ENCODE measurements around the gene RPS17. TPM values are rescaled to one million over a fixed set of nuclear protein-coding genes. Genes with fewer than 3 reads are reported as not detected.
A peak's percentile ranks its signal among the peaks of the same experiment; 100 is the strongest.

Gene RPS17
- total RNA-seq, 1 donor from 2014 or later, result 1,663 TPM

DNA sequence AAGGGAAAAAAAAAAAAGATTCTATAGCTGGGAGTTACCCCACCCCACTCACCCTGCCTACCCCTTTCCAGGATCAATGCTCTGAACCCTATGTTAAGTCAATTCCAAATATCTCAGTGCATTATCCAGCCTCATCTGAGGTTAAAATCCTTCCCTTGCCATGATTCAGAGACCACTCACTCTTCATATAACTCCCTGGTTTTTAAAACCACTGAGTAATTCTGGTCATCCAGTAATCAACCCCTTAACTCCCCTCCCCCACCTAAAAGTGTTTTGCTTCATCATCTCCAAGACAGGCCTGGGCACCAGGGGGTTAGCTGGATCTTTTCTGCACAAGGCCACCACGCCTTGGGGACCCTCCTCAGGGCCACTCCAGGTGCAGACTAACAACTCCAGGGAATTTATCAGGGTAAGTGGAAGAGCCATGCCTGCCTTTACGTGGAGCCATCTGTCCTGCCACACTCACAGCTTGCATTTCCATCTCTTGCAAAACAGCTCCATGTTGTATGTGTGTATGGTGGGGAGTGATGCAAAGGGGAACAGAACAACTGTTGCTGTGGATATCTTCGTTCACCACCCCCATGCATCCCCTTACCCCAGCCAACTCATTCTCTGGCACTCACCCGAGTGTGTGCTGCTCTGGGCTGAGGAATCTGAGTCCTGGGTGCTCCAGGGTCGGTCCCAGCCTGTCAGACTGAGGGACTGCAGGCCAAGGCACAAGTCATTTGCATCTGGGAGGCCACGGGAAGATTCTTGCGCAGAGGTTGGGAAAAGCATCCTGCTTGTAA, 30.7 kb upstream of the RPS17 start:
- peak overlapping the region; percentile 24 for H3K9ac ChIP-seq (ENCODE audit: low read length)
- TF ChIP-seq EZH2 (IDR thresholded peaks at IDR 0.05; ENCODE audit: insufficient read depth, low read length), result no peak
- TF ChIP-seq CTCF (IDR thresholded peaks at IDR 0.05; ENCODE audit: insufficient read depth, low read depth, low read length), result no peak
- peak overlapping the region; percentile 79 for H3K4me3 Mint-ChIP-seq (ENCODE audit: unreplicated experiment)
- no peak overlapping the region for H3K27ac ChIP-seq (ENCODE audit: low read depth, low read length)
- H3K79me2 ChIP-seq (ENCODE audit: insufficient read depth, low read length), result no peaks in the 10 kb centered on the region
- H3K36me3 ChIP-seq (ENCODE audit: insufficient read depth, low read length), result no peaks in the 10 kb centered on the region
- peaks cover 18% of the 10 kb centered on the region for H3K4me1 ChIP-seq (ENCODE audit: insufficient read depth, low read length)
- FAIRE-seq (no peak), DNase-seq (ENCODE audit: low read depth) (peak; percentile 48)
- no peaks in the 10 kb centered on the region for H3K27me3 Mint-ChIP-seq (ENCODE audit: low read depth, unreplicated experiment)
- H3K36me3 Mint-ChIP-seq (ENCODE audit: low read depth, unreplicated experiment), result peaks cover 9% of the 10 kb centered on the region
- H3K9me3 Mint-ChIP-seq (ENCODE audit: unreplicated experiment), result peaks cover 5% of the 10 kb centered on the region
- peaks cover 50% of the 10 kb centered on the region for H3K4me1 Mint-ChIP-seq (ENCODE audit: low read depth, unreplicated experiment)
- peak overlapping the region; percentile 53 for H3K4me3 ChIP-seq (ENCODE audit: insufficient read depth, low read depth, low read length)
- peak overlapping the region; percentile 94 for H2AFZ ChIP-seq (ENCODE audit: low read depth, low read length)
- peak overlapping the region; percentile 90 for H3K4me2 ChIP-seq (ENCODE audit: low read length)
- no peaks in the 10 kb centered on the region for H3K9me3 ChIP-seq (ENCODE audit: insufficient read depth, low read depth, low read length)
- peak overlapping the region; percentile 92 for H3K27ac Mint-ChIP-seq (ENCODE audit: unreplicated experiment)
- H3K27me3 ChIP-seq (ENCODE audit: insufficient read depth, low read length), result peaks cover 2% of the 10 kb centered on the region
- peaks cover 3% of the 10 kb centered on the region for H4K20me1 ChIP-seq (ENCODE audit: insufficient read depth, low read length)

DNA sequence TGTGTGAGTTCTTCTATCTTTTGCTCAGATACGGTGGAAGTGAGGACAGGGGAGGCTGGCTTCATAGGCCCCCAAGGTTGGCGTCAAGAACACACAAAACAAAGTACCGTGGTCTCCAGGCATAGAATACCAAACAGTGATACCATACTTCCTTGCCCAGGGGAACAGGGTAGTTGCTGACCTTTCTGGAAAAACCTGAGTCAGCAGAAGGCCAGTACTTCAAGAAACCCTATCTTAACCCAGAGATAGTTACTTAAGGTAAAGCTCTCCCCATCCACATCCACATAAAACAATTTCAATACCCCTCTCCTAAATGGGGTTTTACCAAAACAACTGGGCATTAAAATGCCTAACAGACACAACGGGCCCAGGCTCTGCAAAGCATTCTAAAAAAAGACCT, 29.6 kb upstream of the RPS17 start:
- H3K4me1 Mint-ChIP-seq (ENCODE audit: low read depth, unreplicated experiment), result peaks cover 61% of the 10 kb centered on the region
- no peak overlapping the region for H3K4me3 Mint-ChIP-seq (ENCODE audit: unreplicated experiment)
- Histone ChIP-seq H3K27me3 (ENCODE audit: insufficient read depth, low read length) (peaks cover 2% of the 10 kb centered on the region), H2AFZ (ENCODE audit: low read depth, low read length) (no peak overlapping the region), H3K79me2 (ENCODE audit: insufficient read depth, low read length) (no peaks in the 10 kb centered on the region), H3K4me1 (ENCODE audit: insufficient read depth, low read length) (peaks cover 18% of the 10 kb centered on the region), H3K4me2 (ENCODE audit: low read length) (no peak overlapping the region), H3K9ac (ENCODE audit: low read length) (no peak overlapping the region), H3K27ac (ENCODE audit: low read depth, low read length) (no peak overlapping the region), H3K36me3 (ENCODE audit: insufficient read depth, low read length) (no peaks in the 10 kb centered on the region), H3K9me3 (ENCODE audit: insufficient read depth, low read depth, low read length) (no peaks in the 10 kb centered on the region), H4K20me1 (ENCODE audit: insufficient read depth, low read length) (peaks cover 3% of the 10 kb centered on the region), H3K4me3 (ENCODE audit: insufficient read depth, low read depth, low read length) (no peak overlapping the region)
- DNase-seq (ENCODE audit: low read depth), result no peak
- H3K36me3 Mint-ChIP-seq (ENCODE audit: low read depth, unreplicated experiment), result peaks cover 9% of the 10 kb centered on the region
- peaks cover 5% of the 10 kb centered on the region for H3K9me3 Mint-ChIP-seq (ENCODE audit: unreplicated experiment)
- TF ChIP-seq EZH2 (IDR thresholded peaks at IDR 0.05; ENCODE audit: insufficient read depth, low read length) (no peak), CTCF (IDR thresholded peaks at IDR 0.05; ENCODE audit: insufficient read depth, low read depth, low read length) (no peak)
- H3K27me3 Mint-ChIP-seq (ENCODE audit: low read depth, unreplicated experiment), result no peaks in the 10 kb centered on the region
- no peak overlapping the region for H3K27ac Mint-ChIP-seq (ENCODE audit: unreplicated experiment)
- FAIRE-seq, result no peak

DNA sequence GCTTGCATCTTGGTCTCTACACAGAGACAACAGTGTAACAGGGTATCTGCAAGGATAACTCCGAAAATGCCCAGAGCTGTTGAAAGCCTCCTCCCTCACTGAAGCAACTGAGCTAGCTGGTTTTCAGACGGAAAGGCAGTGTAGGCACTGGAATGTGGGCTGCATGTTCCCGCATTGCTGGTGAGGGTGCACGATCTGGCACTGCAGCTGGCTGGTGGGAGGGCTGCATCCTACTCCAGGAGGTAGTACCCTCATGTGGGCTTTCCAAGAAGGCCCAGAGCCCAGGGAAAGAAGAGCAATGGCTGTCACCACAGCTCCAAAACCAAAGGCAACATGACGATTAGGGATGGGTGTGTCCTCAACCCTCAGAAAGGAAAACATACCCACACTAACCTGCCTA, 28.7 kb upstream of the RPS17 start:
- Mint-ChIP-seq H3K27me3 (ENCODE audit: low read depth, unreplicated experiment) (no peaks in the 10 kb centered on the region), H3K4me1 (ENCODE audit: low read depth, unreplicated experiment) (peaks cover 65% of the 10 kb centered on the region), H3K27ac (ENCODE audit: unreplicated experiment) (no peak overlapping the region), H3K9me3 (ENCODE audit: unreplicated experiment) (peaks cover 5% of the 10 kb centered on the region), H3K36me3 (ENCODE audit: low read depth, unreplicated experiment) (peaks cover 9% of the 10 kb centered on the region), H3K4me3 (ENCODE audit: unreplicated experiment) (no peak overlapping the region)
- no peak overlapping the region for H3K27ac ChIP-seq (ENCODE audit: low read depth, low read length)
- TF ChIP-seq CTCF (IDR thresholded peaks at IDR 0.05; ENCODE audit: insufficient read depth, low read depth, low read length), result no peak
- no peak for TF ChIP-seq EZH2 (IDR thresholded peaks at IDR 0.05; ENCODE audit: insufficient read depth, low read length)
- no peak overlapping the region for H3K4me3 ChIP-seq (ENCODE audit: insufficient read depth, low read depth, low read length)
- FAIRE-seq (no peak), DNase-seq (ENCODE audit: low read depth) (no peak)
- H3K79me2 ChIP-seq (ENCODE audit: insufficient read depth, low read length), result no peaks in the 10 kb centered on the region
- H3K9me3 ChIP-seq (ENCODE audit: insufficient read depth, low read depth, low read length), result no peaks in the 10 kb centered on the region
- peaks cover under 1% of the 10 kb centered on the region for H3K27me3 ChIP-seq (ENCODE audit: insufficient read depth, low read length)
- H2AFZ ChIP-seq (ENCODE audit: low read depth, low read length), result no peak overlapping the region
- peaks cover 3% of the 10 kb centered on the region for H4K20me1 ChIP-seq (ENCODE audit: insufficient read depth, low read length)
- H3K4me1 ChIP-seq (ENCODE audit: insufficient read depth, low read length), result peaks cover 18% of the 10 kb centered on the region
- H3K36me3 ChIP-seq (ENCODE audit: insufficient read depth, low read length), result no peaks in the 10 kb centered on the region
- no peak overlapping the region for H3K9ac ChIP-seq (ENCODE audit: low read length)
- H3K4me2 ChIP-seq (ENCODE audit: low read length), result no peak overlapping the region
